H1 (cell line): ENCODE measurements around the gene MYCBPAP. TPM values are rescaled to one million over a fixed set of nuclear protein-coding genes. Genes with fewer than 3 reads are reported as not detected.
A peak's percentile ranks its signal among the peaks of the same experiment; 100 is the strongest.

Experiments used
- ATF2 ChIP-seq: IDR thresholded peaks from 2 replicates; pipeline ENCODE4 v1.6.1; 2012; ENCODE audit warnings: low read length, inconsistent platforms
- CBX5 ChIP-seq: fragments of 300-800, 300-1000 bp; sonication (generic); IDR thresholded peaks from 2 replicates; pipeline ENCODE4 v1.7.1; 2016; ENCODE audit warnings: antibody characterized with exemption, low read length, low read depth
- CBX8 ChIP-seq: fragments of 300-800, 300-1000 bp; sonication (generic); IDR thresholded peaks from 2 replicates; pipeline ENCODE4 v1.7.1; 2016; ENCODE audit warnings: low read depth, low read length, borderline replicate concordance
- POU5F1 ChIP-seq: IDR thresholded peaks from 2 replicates; pipeline ENCODE4 v1.6.1; 2011; ENCODE audit warnings: low read depth, mild to moderate bottlenecking, low read length, moderate library complexity
- TEAD4 ChIP-seq: IDR thresholded peaks from 2 replicates; pipeline ENCODE4 v1.6.1; 2012; ENCODE audit warnings: low read depth, low read length, inconsistent platforms, mixed read lengths
- ZNF274 ChIP-seq: IDR thresholded peaks from 2 replicates; pipeline ENCODE4 v1.7.0; 2012; ENCODE audit warnings: low read length, borderline replicate concordance; ENCODE audit errors: extremely low read depth
- polyA plus RNA-seq, 7 experiments: library from polyadenylated mRNA; depleted of rRNA in 3 of 7; stranded (reverse) in 5 of 7; unstranded in 2 of 7; fragments of >200 nt in 5 of 7; fragments of 200-250 nt in 2 of 7; gene quantifications; 1 replicate in 5 of 7; 2 replicates in 1 of 7; 4 replicates in 1 of 7; pipeline versions ENCODE4 v1.2.1 to v1.2.3, GENCODE V29; 2011 to 2013; ENCODE audit warnings: missing spikeins in 2 of 7, mixed read lengths in 2 of 7
- total RNA-seq: library from RNA; stranded (reverse); fragmentation: NEBNext Ultra II Directional; extraction: Animal tissue kit (Norgen Biotek cat#: 25700); gene quantifications from 2 replicates; pipeline ENCODE4 v1.2.1, GENCODE V29; 2021
- TF ChIP-seq, protein P1 (sequence below): IDR thresholded peaks from 2 replicates; pipeline ENCODE4 v1.6.1; 2012; ENCODE audit warnings: inconsistent platforms

Gene MYCBPAP
- total and polyA plus RNA-seq, 2 of the 8 experiments (the other 6 are each of a cell fraction or from before 2014, with no cell fraction given), result 0.89 to 3.3 TPM

- TF ChIP-seq CBX8 (no peak), POU5F1 (no peak), TEAD4 (no peak), CBX5 (no peak), ATF2 (no peak), ZNF274 (no peak)
- TF ChIP-seq, protein P1, sequence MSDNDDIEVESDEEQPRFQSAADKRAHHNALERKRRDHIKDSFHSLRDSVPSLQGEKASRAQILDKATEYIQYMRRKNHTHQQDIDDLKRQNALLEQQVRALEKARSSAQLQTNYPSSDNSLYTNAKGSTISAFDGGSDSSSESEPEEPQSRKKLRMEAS, result peak; percentile 70
- TF ChIP-seq, all 59 proteins: peak for 4
These were observed 39.7 kb upstream of the MYCBPAP start, which contains the start of gene CHAD (continued) for GRCh38 chr17:50468304-50469207.
